ENCODE measurements around the gene CINP.

CINP gene

DNA sequence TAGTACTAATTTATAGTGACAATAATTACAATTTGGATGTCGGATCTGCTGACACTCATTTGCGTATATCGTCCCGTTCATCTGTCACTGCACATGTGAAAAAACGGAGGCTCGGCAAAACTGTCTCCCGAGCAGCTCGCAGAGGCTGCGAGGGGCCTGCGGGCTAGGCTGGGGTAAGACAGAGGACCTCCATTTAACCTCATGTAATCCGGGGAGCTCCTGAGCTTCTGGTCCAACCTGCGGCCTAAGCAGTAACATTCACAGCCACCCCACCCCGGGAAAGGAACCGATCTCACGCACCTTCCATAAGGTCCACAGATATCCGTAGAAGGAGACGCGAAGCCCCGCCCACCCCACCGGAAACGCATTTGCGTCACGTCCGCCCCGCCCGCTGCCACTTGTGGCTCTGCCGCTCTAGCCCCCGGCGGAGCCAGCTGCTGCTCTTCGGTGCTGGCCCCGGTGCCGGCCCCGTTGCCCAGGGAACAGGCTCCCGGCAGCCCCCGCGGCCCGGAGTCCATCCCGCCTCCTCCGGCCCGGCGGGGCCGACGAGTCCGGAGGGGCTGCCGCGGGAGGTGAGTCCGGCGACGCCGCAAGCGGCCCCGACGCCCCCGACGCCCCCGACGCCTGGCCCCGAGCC is at the start of gene CINP, which contains the start of gene TECPR2:
TSS of gene CINP (minus strand) at position 346 of the 637 bp plus-strand sequence. CDS start at position 307, 39 bp downstream.
TSS of gene TECPR2 (plus strand) at position 397 of the 637 bp plus-strand sequence. CDS start 13,781 bp downstream, outside the sequence.
- DNase-seq (ENCODE audit: low read depth), result peak; percentile 95

- no peak for DNase-seq (ENCODE audit: low read depth)
Measured at GRCh38 chr14:102408724-102409123, 46.0 kb upstream of the CINP start.

DNA sequence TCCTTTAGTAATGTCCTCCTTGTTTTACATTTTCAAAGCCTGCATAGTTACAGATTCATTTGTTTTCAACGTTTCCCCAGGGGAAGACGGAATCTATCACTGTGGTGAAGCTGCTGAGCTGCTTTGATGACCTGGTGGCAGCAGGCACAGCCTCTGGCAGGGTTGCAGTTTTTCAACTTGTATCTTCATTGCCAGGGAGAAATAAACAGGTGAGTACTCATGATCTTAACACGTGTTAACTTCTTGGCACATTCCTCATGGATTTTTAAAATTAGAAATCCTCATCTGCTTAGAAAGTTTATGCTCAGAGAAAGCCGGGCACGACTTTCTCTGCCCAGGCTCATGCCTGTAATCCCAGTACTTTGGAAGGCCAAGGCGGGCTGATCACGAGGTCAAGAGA is 44.6 kb upstream of the CINP start:
- no peak for DNase-seq (ENCODE audit: low read depth)

GRCh38 chr14:102403028-102403427 is 40.3 kb upstream of the CINP start:
- no peak for DNase-seq (ENCODE audit: low read depth)

DNA sequence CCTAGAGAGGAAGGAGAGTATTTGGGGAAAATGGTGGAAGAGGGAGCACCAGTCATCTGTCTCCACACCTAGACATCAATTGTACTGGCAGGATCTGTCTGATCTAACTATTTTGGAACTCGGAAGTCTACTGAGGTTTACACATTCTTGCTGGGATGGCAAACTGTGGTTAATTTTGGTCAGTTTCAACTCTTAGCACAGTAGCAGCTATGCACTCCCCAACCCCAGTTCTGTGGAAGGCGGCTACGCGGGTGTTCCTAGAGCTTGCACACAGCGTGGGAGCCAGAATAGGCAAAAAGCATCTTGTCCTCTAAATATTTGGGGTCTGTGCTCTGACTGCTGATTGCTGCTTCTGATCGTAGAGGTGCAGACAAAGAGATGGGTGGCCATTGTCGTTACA is 33.8 kb upstream of the CINP start:
- no peak for DNase-seq (ENCODE audit: low read depth)

DNA sequence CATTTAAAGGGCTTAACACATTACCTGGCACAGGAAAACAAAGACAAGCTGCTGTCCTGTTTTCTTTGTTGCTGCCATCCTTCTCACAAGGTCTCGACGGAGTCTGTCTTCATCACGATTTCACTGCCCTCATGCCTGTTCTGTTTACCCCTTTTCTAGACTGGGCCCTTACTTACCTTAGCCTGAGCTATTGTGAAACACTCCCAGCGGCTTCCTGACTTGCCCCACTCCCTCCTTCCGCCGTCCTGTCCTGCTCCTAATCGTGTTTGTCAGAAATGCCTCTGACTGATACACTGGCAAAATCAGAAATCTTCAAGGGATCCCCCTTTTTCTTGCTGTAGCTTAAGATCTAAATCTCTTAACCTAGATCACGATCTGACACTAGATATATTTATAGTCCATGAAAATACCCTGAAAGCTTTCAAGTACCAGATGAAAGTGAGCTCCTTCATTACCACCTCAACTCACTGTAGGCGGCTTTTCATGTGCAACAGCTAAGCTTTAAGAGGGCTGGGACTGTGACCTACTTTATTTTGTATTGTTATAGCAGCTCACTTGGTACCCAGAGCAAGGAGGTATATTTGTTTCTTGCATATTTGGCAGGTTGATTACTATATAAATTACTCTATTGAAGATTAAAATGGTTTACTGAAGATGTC is 32.2 kb upstream of the CINP start:
- DNase-seq (ENCODE audit: low read depth), result no peak

- no peak for DNase-seq (ENCODE audit: low read depth)
Measured at GRCh38 chr14:102392506-102392905, 29.8 kb upstream of the CINP start.

- DNase-seq (ENCODE audit: low read depth), result no peak
Measured at GRCh38 chr14:102390064-102390855, 27.6 kb upstream of the CINP start.

- no peak for DNase-seq (ENCODE audit: low read depth)
Measured at GRCh38 chr14:102389246-102389645, 26.6 kb upstream of the CINP start.

DNA sequence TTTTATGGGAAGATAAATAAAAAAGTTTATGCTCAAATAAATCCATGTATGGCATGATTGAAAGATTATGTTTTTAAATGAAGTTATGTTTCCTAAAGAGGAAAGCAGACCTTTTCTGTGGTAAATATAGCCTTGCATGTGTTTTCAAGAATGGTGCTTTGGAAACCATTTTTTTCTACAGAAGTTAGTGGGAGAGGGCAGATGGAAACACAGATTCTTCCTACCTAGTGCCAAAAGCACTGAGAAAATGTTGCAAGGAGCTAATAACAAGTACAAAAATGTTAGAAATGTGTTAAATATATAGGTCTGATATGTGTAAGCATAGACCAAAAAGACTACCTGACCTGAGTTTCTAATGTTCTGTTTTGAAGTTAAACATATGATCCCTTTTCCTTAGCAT is 24.4 kb upstream of the CINP start:
- no peak for DNase-seq (ENCODE audit: low read depth)

- no peak for DNase-seq (ENCODE audit: low read depth)
Measured at GRCh38 chr14:102378830-102379229, 16.1 kb upstream of the CINP start.

DNA sequence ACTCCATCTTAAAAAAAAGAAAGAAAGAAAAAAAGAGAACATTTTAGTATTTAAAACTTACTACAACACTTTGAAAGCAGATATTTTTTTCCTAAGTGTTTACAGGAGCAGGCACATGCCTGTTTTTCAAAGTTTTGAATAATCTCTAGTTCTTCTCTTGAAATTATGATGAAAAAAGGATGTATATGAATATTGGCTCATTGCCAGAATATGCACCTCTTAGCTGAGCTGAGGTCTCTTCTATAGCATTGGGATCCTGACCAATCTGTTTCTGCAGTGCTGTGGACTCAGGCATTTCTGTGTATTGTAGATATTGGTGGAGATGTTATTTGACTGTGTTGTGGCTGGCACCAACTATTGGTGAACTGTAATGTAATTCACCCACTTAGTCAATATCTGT is 15.0 kb upstream of the CINP start:
- no peak for DNase-seq (ENCODE audit: low read depth)

DNA sequence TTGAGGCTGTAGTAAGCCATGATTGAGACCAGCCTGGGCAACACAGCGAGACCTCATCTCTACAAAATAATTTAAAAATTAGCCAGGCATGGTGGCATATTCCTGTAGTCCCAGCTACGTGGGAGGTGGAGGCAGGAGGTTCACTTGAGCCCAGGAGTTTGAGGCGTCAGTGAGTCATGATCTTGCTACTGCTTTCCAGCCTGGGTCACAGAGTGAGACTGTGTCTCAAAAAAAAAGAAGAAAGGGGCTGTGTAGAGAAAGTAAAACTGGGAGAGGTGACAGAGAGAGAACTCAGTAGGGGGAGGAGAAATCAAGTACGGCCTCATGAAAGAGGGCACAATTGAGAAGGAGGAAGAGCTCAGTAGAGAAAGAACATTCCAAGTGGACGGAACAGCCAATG is 12.4 kb upstream of the CINP start:
- no peak for DNase-seq (ENCODE audit: low read depth)

GRCh38 chr14:102374264-102374663 is 11.6 kb upstream of the CINP start:
- DNase-seq (ENCODE audit: low read depth), result no peak

- DNase-seq (ENCODE audit: low read depth), result no peak
Measured at GRCh38 chr14:102373110-102373509, 10.4 kb upstream of the CINP start.

GRCh38 chr14:102371361-102371760 is 8.7 kb upstream of the CINP start:
- DNase-seq (ENCODE audit: low read depth), result no peak

DNA sequence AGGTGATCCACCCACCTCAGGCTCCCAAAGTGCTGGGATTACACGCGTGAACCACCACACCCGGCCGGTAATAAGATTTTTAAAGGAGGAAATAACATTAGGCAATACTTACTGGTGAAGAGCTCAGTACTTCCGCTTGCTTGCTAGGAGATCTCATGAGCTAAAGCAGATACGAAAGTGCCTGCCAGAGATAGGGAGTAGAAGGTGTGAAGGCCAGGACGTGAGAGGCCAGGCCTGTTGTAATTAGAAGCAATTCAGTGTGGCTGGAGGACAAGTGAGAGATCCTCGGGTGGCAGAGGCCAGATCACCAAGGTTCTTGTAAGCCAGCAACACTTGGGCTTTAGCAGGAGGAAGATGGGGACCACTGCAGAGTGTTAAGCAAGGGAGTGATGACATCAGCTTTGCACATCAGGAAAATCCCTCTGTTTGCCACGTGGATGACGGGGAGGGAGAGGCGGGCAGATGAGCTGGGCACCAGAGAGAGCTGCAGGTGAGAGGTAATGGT is 7.7 kb upstream of the CINP start:
- DNase-seq (ENCODE audit: low read depth), result no peak

DNA sequence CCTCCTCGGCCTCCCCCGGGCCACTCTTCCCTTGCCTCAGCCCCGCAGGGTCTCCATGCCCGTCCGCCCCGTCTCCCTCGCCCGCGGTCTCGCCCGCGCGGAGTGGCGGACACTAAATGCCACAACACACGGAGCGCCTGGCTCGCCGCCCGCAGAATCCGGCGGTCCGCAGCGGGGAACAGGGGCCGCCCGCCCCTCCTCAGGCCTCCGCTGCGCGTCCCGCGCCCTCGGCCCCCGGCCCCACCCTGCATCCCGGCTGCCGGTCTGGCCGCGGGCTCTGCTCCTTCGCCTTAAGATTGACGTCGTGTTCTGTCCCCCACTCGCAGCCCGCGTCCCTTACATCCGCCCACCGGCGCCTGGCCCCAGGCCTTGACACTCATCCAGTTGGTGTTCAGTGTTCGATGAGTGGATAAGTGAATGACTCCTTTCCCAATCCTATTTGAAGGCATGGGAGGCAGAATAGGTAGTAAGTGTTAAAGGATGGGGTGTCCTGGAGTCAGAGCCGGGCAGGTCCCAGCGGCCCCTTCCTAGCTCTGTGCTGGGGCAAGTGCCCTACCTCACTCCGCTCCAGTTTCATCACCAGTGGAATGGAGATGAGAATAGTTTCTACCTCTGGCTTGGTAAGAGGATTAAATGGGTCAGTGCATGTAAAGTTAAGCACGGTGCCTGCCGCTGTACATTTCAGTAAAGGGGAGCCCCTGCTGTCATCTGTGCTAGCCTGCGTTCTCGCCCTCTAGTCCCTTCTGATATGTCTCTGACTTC is 673 bp upstream of the CINP start:
- DNase-seq (ENCODE audit: low read depth), result no peak

- DNase-seq (ENCODE audit: low read depth), result no peak
Measured at GRCh38 chr14:102362084-102362483, 606 bp downstream of the CINP start.

DNA sequence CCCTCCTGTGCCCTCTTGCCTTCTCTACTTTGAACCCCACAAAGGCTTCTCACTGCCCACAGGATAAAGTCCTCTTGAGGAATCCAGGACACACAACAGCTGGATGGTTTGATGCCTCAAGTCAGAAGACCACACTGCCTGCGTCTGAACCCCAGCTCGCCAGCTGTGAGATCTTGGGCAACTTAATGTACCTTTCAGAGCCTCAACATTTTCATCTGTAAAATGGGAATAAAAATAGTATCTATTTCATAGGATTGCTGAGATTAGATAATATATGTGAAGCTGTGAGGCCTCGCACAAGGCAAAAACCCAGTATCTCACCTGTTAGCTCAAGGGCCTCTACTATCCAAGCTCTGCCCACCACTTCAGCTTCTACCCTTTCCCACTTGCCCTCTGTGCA is 2.3 kb downstream of the CINP start:
- DNase-seq (ENCODE audit: low read depth), result no peak

- no peak for DNase-seq (ENCODE audit: low read depth)
Measured at GRCh38 chr14:102359341-102359740, 3.3 kb downstream of the CINP start.

DNA sequence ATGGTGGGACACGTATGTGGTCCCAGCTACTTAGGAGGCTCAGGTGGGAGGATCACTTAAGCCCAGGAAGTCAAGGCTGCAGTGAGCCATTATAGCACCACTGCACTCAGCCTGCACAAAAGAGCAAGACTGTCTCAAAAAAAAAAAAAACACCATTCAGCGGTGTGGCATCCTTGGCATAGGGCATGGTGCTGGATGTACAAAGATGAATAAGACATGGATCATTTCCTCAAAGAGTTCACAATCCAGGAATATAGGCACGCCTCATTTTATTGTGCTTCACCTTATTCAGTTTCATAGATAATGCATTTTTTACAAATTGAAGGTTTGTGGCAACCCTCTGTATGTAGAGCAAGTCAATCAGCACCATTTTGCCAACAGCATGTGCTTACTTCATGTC is 6.4 kb downstream of the CINP start:
- DNase-seq (ENCODE audit: low read depth), result no peak
